ENCODE results near the gene MATCAP1. TPM values are rescaled to one million over a fixed set of nuclear protein-coding genes. Genes with fewer than 3 reads are reported as not detected.

The MATCAP1 gene
- total and polyA plus RNA-seq, 2 of the 13 experiments (the other 11 are each of a cell fraction or from before 2014, with no cell fraction given): 11.2 to 24.5 TPM

DNA sequence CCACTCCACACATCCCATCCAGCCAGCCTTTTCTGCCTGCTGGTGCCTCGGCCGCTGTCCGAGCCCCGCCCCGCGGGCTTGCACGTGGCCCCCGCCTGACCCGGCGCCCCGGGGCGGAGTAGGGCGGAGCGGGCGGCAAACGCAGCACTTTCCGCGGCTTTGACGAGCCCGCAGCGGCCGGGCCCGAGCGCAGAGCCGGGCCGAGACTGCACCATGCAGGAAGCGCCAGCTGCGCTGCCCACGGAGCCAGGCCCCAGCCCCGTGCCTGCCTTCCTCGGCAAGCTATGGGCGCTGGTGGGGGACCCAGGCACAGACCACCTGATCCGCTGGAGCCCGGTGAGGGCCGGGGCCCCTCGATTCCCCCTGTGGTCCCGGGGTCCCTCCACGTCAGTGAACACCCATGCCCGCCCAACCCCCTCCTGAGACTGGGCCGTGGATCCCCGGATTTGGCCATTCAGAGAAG is 19.1 kb downstream of the MATCAP1 start, which contains the start of gene HSF4 (continued):
- TF ChIP-seq, protein P1, sequence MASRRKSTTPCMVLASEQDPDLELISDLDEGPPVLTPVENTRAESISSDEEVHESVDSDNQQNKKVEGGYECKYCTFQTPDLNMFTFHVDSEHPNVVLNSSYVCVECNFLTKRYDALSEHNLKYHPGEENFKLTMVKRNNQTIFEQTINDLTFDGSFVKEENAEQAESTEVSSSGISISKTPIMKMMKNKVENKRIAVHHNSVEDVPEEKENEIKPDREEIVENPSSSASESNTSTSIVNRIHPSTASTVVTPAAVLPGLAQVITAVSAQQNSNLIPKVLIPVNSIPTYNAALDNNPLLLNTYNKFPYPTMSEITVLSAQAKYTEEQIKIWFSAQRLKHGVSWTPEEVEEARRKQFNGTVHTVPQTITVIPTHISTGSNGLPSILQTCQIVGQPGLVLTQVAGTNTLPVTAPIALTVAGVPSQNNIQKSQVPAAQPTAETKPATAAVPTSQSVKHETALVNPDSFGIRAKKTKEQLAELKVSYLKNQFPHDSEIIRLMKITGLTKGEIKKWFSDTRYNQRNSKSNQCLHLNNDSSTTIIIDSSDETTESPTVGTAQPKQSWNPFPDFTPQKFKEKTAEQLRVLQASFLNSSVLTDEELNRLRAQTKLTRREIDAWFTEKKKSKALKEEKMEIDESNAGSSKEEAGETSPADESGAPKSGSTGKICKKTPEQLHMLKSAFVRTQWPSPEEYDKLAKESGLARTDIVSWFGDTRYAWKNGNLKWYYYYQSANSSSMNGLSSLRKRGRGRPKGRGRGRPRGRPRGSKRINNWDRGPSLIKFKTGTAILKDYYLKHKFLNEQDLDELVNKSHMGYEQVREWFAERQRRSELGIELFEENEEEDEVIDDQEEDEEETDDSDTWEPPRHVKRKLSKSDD (CRISPR knock-in tag; IDR thresholded peaks at IDR 0.05; ENCODE audit: low read depth): peak; percentile 96
- no peak for TF ChIP-seq SMAD3 (CRISPR knock-in tag; IDR thresholded peaks at IDR 0.05)
- TF ChIP-seq, protein P2, sequence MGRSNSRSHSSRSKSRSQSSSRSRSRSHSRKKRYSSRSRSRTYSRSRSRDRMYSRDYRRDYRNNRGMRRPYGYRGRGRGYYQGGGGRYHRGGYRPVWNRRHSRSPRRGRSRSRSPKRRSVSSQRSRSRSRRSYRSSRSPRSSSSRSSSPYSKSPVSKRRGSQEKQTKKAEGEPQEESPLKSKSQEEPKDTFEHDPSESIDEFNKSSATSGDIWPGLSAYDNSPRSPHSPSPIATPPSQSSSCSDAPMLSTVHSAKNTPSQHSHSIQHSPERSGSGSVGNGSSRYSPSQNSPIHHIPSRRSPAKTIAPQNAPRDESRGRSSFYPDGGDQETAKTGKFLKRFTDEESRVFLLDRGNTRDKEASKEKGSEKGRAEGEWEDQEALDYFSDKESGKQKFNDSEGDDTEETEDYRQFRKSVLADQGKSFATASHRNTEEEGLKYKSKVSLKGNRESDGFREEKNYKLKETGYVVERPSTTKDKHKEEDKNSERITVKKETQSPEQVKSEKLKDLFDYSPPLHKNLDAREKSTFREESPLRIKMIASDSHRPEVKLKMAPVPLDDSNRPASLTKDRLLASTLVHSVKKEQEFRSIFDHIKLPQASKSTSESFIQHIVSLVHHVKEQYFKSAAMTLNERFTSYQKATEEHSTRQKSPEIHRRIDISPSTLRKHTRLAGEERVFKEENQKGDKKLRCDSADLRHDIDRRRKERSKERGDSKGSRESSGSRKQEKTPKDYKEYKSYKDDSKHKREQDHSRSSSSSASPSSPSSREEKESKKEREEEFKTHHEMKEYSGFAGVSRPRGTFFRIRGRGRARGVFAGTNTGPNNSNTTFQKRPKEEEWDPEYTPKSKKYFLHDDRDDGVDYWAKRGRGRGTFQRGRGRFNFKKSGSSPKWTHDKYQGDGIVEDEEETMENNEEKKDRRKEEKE (IDR thresholded peaks at IDR 0.05): no peak
- TF ChIP-seq AGO2 (optimal IDR thresholded peaks at IDR 0.05; ENCODE audit: low read depth, low read length): peak; percentile 54
- TF ChIP-seq, protein P3, sequence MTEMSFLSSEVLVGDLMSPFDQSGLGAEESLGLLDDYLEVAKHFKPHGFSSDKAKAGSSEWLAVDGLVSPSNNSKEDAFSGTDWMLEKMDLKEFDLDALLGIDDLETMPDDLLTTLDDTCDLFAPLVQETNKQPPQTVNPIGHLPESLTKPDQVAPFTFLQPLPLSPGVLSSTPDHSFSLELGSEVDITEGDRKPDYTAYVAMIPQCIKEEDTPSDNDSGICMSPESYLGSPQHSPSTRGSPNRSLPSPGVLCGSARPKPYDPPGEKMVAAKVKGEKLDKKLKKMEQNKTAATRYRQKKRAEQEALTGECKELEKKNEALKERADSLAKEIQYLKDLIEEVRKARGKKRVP (CRISPR knock-in tag; IDR thresholded peaks at IDR 0.05): peak in 1 of 2 experiments; percentile 75; a peak in 2 of 4 replicates
- TF ChIP-seq ZNF235 (CRISPR knock-in tag; IDR thresholded peaks at IDR 0.05; ENCODE audit: borderline replicate concordance): peak; percentile 83
- TF ChIP-seq SMYD3 (CRISPR knock-in tag; IDR thresholded peaks at IDR 0.05): peak; percentile 65; the same call in 1 of the 2 replicates
- TF ChIP-seq, protein P4, sequence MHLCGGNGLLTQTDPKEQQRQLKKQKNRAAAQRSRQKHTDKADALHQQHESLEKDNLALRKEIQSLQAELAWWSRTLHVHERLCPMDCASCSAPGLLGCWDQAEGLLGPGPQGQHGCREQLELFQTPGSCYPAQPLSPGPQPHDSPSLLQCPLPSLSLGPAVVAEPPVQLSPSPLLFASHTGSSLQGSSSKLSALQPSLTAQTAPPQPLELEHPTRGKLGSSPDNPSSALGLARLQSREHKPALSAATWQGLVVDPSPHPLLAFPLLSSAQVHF (CRISPR knock-in tag; IDR thresholded peaks at IDR 0.05): peak; percentile 92
- peak; percentile 85 for TF ChIP-seq HOXA5 (CRISPR knock-in tag; IDR thresholded peaks at IDR 0.05)
- peak; percentile 86; the same call in 1 of the 3 replicates for TF ChIP-seq MXI1 (IDR thresholded peaks at IDR 0.05; ENCODE audit: borderline replicate concordance, low read depth, low read length)
- TF ChIP-seq, protein P5, sequence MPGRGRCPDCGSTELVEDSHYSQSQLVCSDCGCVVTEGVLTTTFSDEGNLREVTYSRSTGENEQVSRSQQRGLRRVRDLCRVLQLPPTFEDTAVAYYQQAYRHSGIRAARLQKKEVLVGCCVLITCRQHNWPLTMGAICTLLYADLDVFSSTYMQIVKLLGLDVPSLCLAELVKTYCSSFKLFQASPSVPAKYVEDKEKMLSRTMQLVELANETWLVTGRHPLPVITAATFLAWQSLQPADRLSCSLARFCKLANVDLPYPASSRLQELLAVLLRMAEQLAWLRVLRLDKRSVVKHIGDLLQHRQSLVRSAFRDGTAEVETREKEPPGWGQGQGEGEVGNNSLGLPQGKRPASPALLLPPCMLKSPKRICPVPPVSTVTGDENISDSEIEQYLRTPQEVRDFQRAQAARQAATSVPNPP (CRISPR knock-in tag; IDR thresholded peaks at IDR 0.05): peak; percentile 51; the same call in 1 of the 2 replicates
- TF ChIP-seq NFYC (CRISPR knock-in tag; IDR thresholded peaks at IDR 0.05): peak; percentile 42
- TF ChIP-seq MIXL1 (CRISPR knock-in tag; IDR thresholded peaks at IDR 0.05): peak; percentile 60; the same call in 1 of the 2 replicates
- TF ChIP-seq, protein P6, sequence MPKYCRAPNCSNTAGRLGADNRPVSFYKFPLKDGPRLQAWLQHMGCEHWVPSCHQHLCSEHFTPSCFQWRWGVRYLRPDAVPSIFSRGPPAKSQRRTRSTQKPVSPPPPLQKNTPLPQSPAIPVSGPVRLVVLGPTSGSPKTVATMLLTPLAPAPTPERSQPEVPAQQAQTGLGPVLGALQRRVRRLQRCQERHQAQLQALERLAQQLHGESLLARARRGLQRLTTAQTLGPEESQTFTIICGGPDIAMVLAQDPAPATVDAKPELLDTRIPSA (CRISPR knock-in tag; IDR thresholded peaks at IDR 0.05; ENCODE audit: borderline replicate concordance): peak; percentile 77
- TF ChIP-seq, protein P7, sequence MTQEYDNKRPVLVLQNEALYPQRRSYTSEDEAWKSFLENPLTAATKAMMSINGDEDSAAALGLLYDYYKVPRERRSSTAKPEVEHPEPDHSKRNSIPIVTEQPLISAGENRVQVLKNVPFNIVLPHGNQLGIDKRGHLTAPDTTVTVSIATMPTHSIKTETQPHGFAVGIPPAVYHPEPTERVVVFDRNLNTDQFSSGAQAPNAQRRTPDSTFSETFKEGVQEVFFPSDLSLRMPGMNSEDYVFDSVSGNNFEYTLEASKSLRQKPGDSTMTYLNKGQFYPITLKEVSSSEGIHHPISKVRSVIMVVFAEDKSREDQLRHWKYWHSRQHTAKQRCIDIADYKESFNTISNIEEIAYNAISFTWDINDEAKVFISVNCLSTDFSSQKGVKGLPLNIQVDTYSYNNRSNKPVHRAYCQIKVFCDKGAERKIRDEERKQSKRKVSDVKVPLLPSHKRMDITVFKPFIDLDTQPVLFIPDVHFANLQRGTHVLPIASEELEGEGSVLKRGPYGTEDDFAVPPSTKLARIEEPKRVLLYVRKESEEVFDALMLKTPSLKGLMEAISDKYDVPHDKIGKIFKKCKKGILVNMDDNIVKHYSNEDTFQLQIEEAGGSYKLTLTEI (CRISPR knock-in tag; conservative IDR thresholded peaks at IDR 0.05): no peak
- no peak for TF ChIP-seq TBX3 (IDR thresholded peaks at IDR 0.05; ENCODE audit: borderline replicate concordance)
- peak; percentile 75; the same call in 1 of the 2 replicates for TF ChIP-seq ZNF713 (CRISPR knock-in tag; IDR thresholded peaks at IDR 0.05)
- peak; percentile 77 for TF ChIP-seq ZNF263 (CRISPR knock-in tag; IDR thresholded peaks at IDR 0.05)
- TF ChIP-seq CEBPG (CRISPR knock-in tag; IDR thresholded peaks at IDR 0.05): no peak; the same call in 1 of the 2 replicates

Data from HepG2 (cell line).